Endothelial cell (in vitro differentiated cells): ENCODE data around the gene CCDC92. TPM values are rescaled to one million over a fixed set of nuclear protein-coding genes. Genes with fewer than 3 reads are reported as not detected.

Experiments
- DNase-seq: peaks from one replicate; pipeline ENCODE4 v3.0.0; 2021; ENCODE audit warnings: low spot score
- H3K27ac Mint-ChIP-seq: one replicate; pipeline ENCODE4 v1.8.0; 2021; ENCODE audit warnings: mixed read lengths, inconsistent platforms; ENCODE audit not compliant: unreplicated experiment
- H3K27me3 Mint-ChIP-seq: one replicate; pipeline ENCODE4 v1.8.0; 2021; ENCODE audit warnings: mild to moderate bottlenecking, moderate library complexity, mixed read lengths, inconsistent platforms; ENCODE audit not compliant: unreplicated experiment
- H3K36me3 Mint-ChIP-seq: one replicate; pipeline ENCODE4 v1.8.0; 2021; ENCODE audit warnings: mild to moderate bottlenecking, low read depth, mixed read lengths, inconsistent platforms; ENCODE audit not compliant: unreplicated experiment
- H3K4me1 Mint-ChIP-seq: one replicate; pipeline ENCODE4 v1.8.0; 2021; ENCODE audit warnings: mild to moderate bottlenecking, mixed read lengths, inconsistent platforms; ENCODE audit not compliant: unreplicated experiment
- H3K4me3 Mint-ChIP-seq: one replicate; pipeline ENCODE4 v1.8.0; 2021; ENCODE audit warnings: mild to moderate bottlenecking, mixed read lengths, inconsistent platforms; ENCODE audit not compliant: unreplicated experiment
- H3K9me3 Mint-ChIP-seq: one replicate; pipeline ENCODE4 v1.8.0; 2021; ENCODE audit warnings: mixed read lengths, inconsistent platforms; ENCODE audit not compliant: unreplicated experiment
- CTCF ChIP-seq: fragments of 200-600 bp; sonication (generic); IDR thresholded peaks from one replicate; pipeline ENCODE4 v1.5.0; 2021; ENCODE audit warnings: antibody characterized with exemption; ENCODE audit not compliant: unreplicated experiment
- long read RNA-seq: library from polyadenylated mRNA; unstranded; transcript quantifications from one replicate; pipeline ENCODE4 v2.0.0, GENCODE V29; 2020; ENCODE audit not compliant: unreplicated experiment
- total RNA-seq: library from RNA; stranded (reverse); fragmentation: NEBNext Ultra II Directional; extraction: Animal tissue kit (Norgen Biotek cat#: 25700); gene quantifications from one replicate; pipeline ENCODE4 v1.2.1, GENCODE V29; 2021; ENCODE audit not compliant: unreplicated experiment

Gene CCDC92, protein sequence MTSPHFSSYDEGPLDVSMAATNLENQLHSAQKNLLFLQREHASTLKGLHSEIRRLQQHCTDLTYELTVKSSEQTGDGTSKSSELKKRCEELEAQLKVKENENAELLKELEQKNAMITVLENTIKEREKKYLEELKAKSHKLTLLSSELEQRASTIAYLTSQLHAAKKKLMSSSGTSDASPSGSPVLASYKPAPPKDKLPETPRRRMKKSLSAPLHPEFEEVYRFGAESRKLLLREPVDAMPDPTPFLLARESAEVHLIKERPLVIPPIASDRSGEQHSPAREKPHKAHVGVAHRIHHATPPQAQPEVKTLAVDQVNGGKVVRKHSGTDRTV
- 25.0 TPM for total RNA-seq
- long read RNA-seq, partial matches to known transcripts: 1 of 2 reads
- long read RNA-seq, other reads (novel, unspliced or antisense): 0 of 2 reads

DNA sequence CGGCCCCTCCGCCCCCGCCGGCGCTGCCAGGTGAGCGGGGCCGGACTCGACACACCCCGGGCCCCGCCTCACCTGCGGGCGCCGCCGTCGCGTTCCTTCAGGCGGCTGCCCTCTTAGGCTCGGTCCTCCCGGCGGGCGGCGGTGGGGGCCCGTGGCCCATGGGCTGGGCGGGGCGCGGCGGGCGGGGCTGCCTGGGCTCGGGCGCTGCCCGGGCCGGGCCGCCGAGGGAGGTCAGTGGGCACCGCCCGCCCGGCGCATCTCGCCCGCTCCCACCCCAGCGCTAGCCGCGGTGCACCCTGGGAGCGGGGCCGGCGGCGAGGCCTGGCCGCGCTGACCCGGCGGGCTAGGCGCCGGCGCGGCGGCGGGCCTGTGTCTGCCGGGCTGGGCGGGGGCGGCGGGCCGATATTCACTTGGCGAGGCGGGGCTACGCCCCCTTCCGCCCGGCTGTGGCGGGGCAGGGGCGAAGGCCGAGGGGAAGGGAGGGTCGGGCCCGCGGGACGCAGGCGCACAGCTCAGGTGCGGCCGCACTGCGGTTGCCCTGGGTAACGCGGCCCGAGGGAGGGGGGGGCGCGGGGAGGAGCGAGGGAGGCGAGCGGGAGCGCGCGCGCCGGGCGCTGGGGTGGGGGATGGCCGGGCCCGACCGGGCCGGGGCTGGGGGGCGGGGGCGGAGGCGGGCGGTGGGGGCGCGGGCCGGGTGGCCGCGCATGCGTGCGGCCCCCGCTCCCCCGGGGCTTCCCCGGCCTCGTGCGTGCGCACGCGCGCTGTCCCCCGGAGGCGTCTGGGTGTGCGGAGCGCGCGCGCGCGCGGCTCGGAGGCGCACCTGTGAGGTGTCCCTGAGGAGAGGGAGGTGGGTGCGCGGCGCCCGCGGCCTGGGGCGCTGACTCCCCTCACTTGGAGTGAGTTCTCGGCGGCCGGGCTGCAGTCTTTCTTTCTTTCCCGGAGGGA is at the start of gene CCDC92, which contains the start of gene ZNF664:
Gene CCDC92, minus strand, starts transcription at position 375 of the 945 bp plus-strand sequence. CDS start 28,526 bp downstream, outside the sequence.
Gene ZNF664, plus strand, starts transcription at position 759 of the 945 bp plus-strand sequence. CDS start 38,930 bp downstream, outside the sequence.
- peak; percentile 98 for DNase-seq
- H3K27ac Mint-ChIP-seq: peak within 1 kb of the TSS; percentile 96
- no peaks in the 10 kb centered on the region for H3K9me3 Mint-ChIP-seq
- peak within 1 kb of the TSS; percentile 98 for H3K4me3 Mint-ChIP-seq
- H3K4me1 Mint-ChIP-seq: peaks cover 26% of the 10 kb centered on the region
- H3K27me3 Mint-ChIP-seq: peaks cover 10% of the 10 kb centered on the region
- TF ChIP-seq CTCF: no peak
- H3K36me3 Mint-ChIP-seq: peaks cover 18% of the 10 kb centered on the region

DNA sequence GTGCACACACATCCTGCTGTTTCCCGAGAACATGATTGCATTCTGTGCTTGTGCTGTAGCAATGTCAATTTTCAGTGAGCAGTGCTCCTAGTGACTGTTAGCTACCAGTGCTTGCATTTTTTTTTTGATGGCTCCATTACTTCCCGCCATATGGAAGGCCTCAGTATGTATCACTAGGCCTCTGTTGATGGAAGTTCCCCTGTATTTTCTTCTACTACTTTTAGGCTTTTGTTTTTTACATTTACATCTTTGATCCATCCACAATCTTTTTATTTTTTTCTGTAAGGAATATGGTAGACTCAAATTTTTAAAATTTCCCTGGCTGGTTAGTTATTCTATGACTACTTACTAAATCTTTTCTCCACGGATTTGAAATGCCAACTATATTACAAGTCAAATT is 49.5 kb upstream of the CCDC92 start:
- no peak overlapping the region for H3K4me3 Mint-ChIP-seq
- H3K27ac Mint-ChIP-seq: no peak overlapping the region
- peaks cover 4% of the 10 kb centered on the region for H3K9me3 Mint-ChIP-seq
- no peak for TF ChIP-seq CTCF
- H3K4me1 Mint-ChIP-seq: peaks cover 19% of the 10 kb centered on the region
- no peak for DNase-seq
- peaks cover 10% of the 10 kb centered on the region for H3K27me3 Mint-ChIP-seq
- H3K36me3 Mint-ChIP-seq: peaks cover 14% of the 10 kb centered on the region

GRCh38 chr12:124021007-124021406 is 48.4 kb upstream of the CCDC92 start:
- TF ChIP-seq CTCF: no peak
- H3K27me3 Mint-ChIP-seq: peaks cover 9% of the 10 kb centered on the region
- DNase-seq: no peak
- H3K9me3 Mint-ChIP-seq: peaks cover 4% of the 10 kb centered on the region
- H3K4me3 Mint-ChIP-seq: no peak overlapping the region
- H3K27ac Mint-ChIP-seq: no peak overlapping the region
- peaks cover 19% of the 10 kb centered on the region for H3K4me1 Mint-ChIP-seq
- peaks cover 8% of the 10 kb centered on the region for H3K36me3 Mint-ChIP-seq

DNA sequence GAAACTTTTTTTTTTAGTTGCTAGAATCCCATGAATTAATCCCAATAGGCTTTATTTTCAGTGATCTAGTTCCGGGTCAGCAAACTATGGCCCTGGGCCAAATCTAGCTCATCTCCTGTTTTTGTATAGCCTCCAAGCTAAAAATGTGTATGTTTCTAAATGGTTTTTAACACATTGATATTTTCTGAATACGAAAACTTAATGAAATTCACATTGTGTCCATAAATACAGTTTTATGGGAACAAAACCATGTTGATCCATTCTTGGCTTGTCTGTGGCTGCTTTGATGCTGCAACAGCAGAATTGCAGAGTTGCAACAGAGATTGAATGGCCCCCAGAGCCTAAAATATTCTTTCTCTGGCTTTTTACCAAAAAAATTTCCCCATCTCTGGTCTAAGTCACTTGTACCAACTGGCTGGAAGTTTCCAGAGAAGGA is 47.9 kb upstream of the CCDC92 start:
- no peak for TF ChIP-seq CTCF
- Mint-ChIP-seq H3K9me3 (peaks cover 2% of the 10 kb centered on the region), H3K27me3 (peaks cover 6% of the 10 kb centered on the region), H3K4me3 (no peak overlapping the region), H3K4me1 (peaks cover 18% of the 10 kb centered on the region), H3K27ac (no peak overlapping the region), H3K36me3 (peaks cover 5% of the 10 kb centered on the region)
- no peak for DNase-seq
